ENCODE measurements around the gene CDC20. TPM values are rescaled to one million over a fixed set of nuclear protein-coding genes. Genes with fewer than 3 reads are reported as not detected.

CDC20 gene
- total RNA-seq, 1 experiment from 2014 or later = 123 TPM

DNA sequence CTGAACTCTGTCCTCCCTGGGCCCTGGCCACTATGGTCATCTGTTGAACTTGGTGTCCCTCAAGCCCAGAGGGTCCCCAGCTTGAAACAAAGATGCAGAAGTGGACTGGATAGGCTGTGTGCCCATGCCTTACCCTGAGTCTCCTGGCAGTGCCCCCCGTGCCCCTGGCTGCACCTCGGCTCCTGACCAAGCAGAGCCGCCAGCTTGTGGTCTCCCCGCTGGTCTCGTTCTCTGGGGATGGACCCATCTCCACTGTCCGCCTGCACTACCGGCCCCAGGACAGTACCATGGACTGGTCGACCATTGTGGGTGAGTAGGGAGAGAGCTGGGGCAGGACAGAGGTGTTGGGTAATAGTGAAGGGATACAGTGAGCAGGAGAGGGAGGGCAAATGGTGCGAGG is 47.3 kb upstream of the CDC20 start:
- no peaks in the 10 kb centered on the region for H3K27me3 Mint-ChIP-seq (ENCODE audit: insufficient read depth, unreplicated experiment)
- BruUV-seq (replicated peaks) = no TSS peak
- H3K4me1 Mint-ChIP-seq (ENCODE audit: low read depth, unreplicated experiment) = no peaks in the 10 kb centered on the region
- no peaks in the 10 kb centered on the region for H3K9me3 Mint-ChIP-seq (ENCODE audit: unreplicated experiment)
- no peaks in the 10 kb centered on the region for H3K4me1 ChIP-seq
- H3K4me3 Mint-ChIP-seq (ENCODE audit: unreplicated experiment) = no peak overlapping the region
- H3K36me3 ChIP-seq (ENCODE audit: control insufficient read depth, insufficient read depth, low read length) = no peaks in the 10 kb centered on the region
- DNase-seq = no peak
- intact Hi-C loops (cut with micrococcal nuclease; ENCODE audit: unreplicated experiment) = no loop called here
- TF ChIP-seq, protein P1, sequence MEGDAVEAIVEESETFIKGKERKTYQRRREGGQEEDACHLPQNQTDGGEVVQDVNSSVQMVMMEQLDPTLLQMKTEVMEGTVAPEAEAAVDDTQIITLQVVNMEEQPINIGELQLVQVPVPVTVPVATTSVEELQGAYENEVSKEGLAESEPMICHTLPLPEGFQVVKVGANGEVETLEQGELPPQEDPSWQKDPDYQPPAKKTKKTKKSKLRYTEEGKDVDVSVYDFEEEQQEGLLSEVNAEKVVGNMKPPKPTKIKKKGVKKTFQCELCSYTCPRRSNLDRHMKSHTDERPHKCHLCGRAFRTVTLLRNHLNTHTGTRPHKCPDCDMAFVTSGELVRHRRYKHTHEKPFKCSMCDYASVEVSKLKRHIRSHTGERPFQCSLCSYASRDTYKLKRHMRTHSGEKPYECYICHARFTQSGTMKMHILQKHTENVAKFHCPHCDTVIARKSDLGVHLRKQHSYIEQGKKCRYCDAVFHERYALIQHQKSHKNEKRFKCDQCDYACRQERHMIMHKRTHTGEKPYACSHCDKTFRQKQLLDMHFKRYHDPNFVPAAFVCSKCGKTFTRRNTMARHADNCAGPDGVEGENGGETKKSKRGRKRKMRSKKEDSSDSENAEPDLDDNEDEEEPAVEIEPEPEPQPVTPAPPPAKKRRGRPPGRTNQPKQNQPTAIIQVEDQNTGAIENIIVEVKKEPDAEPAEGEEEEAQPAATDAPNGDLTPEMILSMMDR (IDR thresholded peaks at IDR 0.05; ENCODE audit: insufficient read depth in 1 of 2, low read depth in 1 of 2, low read length in 1 of 2, severe bottlenecking in 1 of 2, unreplicated experiment in 1 of 2) = no peak
- no peaks in the 10 kb centered on the region for H3K36me3 Mint-ChIP-seq (ENCODE audit: insufficient read depth, unreplicated experiment)
- CTCF ChIA-PET = no interaction called here
- no peaks in the 10 kb centered on the region for H3K9me3 ChIP-seq
- H3K27me3 ChIP-seq (replicated peaks; ENCODE audit: control insufficient read depth, insufficient read depth, low read length) = no peaks in the 10 kb centered on the region
- H3K4me3 ChIP-seq (ENCODE audit: low read depth, low read length) = no peak overlapping the region
- POLR2A ChIA-PET = no interaction called here
- H3K27ac Mint-ChIP-seq (ENCODE audit: unreplicated experiment) = no peak overlapping the region

GRCh38 chr1:43312212-43312623 is 46.6 kb upstream of the CDC20 start:
- no TSS peak for BruUV-seq (replicated peaks)
- H3K27ac Mint-ChIP-seq (ENCODE audit: unreplicated experiment) = no peak overlapping the region
- no peaks in the 10 kb centered on the region for H3K4me1 Mint-ChIP-seq (ENCODE audit: low read depth, unreplicated experiment)
- H3K27me3 Mint-ChIP-seq (ENCODE audit: insufficient read depth, unreplicated experiment) = no peaks in the 10 kb centered on the region
- H3K4me3 ChIP-seq (ENCODE audit: low read depth, low read length) = no peak overlapping the region
- no peak overlapping the region for H3K4me3 Mint-ChIP-seq (ENCODE audit: unreplicated experiment)
- H3K4me1 ChIP-seq = no peaks in the 10 kb centered on the region
- H3K9me3 ChIP-seq = no peaks in the 10 kb centered on the region
- CTCF ChIA-PET = no interaction called here
- intact Hi-C loops (cut with micrococcal nuclease; ENCODE audit: unreplicated experiment) = no loop called here
- H3K27me3 ChIP-seq (replicated peaks; ENCODE audit: control insufficient read depth, insufficient read depth, low read length) = no peaks in the 10 kb centered on the region
- no peaks in the 10 kb centered on the region for H3K36me3 Mint-ChIP-seq (ENCODE audit: insufficient read depth, unreplicated experiment)
- no peaks in the 10 kb centered on the region for H3K9me3 Mint-ChIP-seq (ENCODE audit: unreplicated experiment)
- POLR2A ChIA-PET = no interaction called here
- no peaks in the 10 kb centered on the region for H3K36me3 ChIP-seq (ENCODE audit: control insufficient read depth, insufficient read depth, low read length)
- DNase-seq = no peak
- TF ChIP-seq, protein P1 (IDR thresholded peaks at IDR 0.05; ENCODE audit: insufficient read depth in 1 of 2, low read depth in 1 of 2, low read length in 1 of 2, severe bottlenecking in 1 of 2, unreplicated experiment in 1 of 2) = no peak

DNA sequence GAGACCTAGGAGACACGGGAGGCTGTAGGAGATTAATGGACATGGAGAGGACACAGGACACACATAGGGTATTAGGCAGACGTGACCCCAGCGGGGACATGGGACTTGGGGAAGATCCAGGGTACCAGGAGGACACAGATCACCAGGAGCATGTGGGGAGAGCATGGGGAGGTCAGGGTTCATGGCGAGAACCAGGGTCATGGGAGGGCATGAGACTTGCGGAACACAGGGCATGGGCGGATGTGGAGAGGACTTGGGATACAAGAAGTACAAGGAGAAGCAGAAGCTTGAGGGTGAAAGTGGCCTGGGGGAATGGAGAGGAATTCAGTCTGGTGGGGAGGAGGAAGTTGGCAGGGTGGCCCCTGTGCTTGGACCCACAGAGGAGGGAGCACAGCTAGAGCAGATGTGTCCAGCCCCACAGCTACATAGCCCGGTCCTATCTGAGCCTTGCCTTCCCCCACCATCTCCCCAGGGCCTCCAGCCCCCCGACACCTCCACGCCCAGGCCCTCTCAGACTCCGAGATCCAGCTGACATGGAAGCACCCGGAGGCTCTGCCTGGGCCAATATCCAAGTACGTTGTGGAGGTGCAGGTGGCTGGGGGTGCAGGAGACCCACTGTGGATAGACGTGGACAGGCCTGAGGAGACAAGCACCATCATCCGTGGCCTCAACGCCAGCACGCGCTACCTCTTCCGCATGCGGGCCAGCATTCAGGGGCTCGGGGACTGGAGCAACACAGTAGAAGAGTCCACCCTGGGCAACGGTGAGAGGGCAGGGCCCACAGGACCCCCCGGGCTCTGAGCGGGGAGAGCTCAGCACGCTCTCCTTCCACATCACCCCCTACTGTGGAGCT is 45.9 kb upstream of the CDC20 start:
- TF ChIP-seq, protein P1 (IDR thresholded peaks at IDR 0.05; ENCODE audit: insufficient read depth in 1 of 2, low read depth in 1 of 2, low read length in 1 of 2, severe bottlenecking in 1 of 2, unreplicated experiment in 1 of 2) = no peak
- DNase-seq = no peak
- Mint-ChIP-seq H3K36me3 (ENCODE audit: insufficient read depth, unreplicated experiment) (no peaks in the 10 kb centered on the region), H3K9me3 (ENCODE audit: unreplicated experiment) (no peaks in the 10 kb centered on the region), H3K4me1 (ENCODE audit: low read depth, unreplicated experiment) (no peaks in the 10 kb centered on the region), H3K27me3 (ENCODE audit: insufficient read depth, unreplicated experiment) (no peaks in the 10 kb centered on the region), H3K27ac (ENCODE audit: unreplicated experiment) (no peak overlapping the region), H3K4me3 (ENCODE audit: unreplicated experiment) (no peak overlapping the region)
- intact Hi-C loops (cut with micrococcal nuclease; ENCODE audit: unreplicated experiment) = no loop called here
- no TSS peak for BruUV-seq (replicated peaks)
- ChIA-PET POLR2A (no interaction called here), CTCF (no interaction called here)
- H3K36me3 ChIP-seq (ENCODE audit: control insufficient read depth, insufficient read depth, low read length) = no peaks in the 10 kb centered on the region
- no peaks in the 10 kb centered on the region for H3K4me1 ChIP-seq
- no peaks in the 10 kb centered on the region for H3K9me3 ChIP-seq
- H3K4me3 ChIP-seq (ENCODE audit: low read depth, low read length) = no peak overlapping the region
- no peaks in the 10 kb centered on the region for H3K27me3 ChIP-seq (replicated peaks; ENCODE audit: control insufficient read depth, insufficient read depth, low read length)

All from Caco-2 (cell line).